IPS-11a (cell line): Measurements from ENCODE around the gene SPATA19.

Source experiments
- H3K4me3 ChIP-seq: one replicate; pipeline ENCODE4 v1.5.1; 2013; ENCODE audit warnings: low read depth, low read length, control low read depth

The SPATA19 gene

GRCh38 chr11:133835593-133836548 is 9.4 kb downstream of the SPATA19 start:
- no peak overlapping the region for H3K4me3 ChIP-seq

GRCh38 chr11:133834682-133835592 is 10.4 kb downstream of the SPATA19 start:
- H3K4me3 ChIP-seq = no peak overlapping the region

GRCh38 chr11:133833898-133834681 is 11.2 kb downstream of the SPATA19 start:
- H3K4me3 ChIP-seq = no peak overlapping the region

- H3K4me3 ChIP-seq = no peak overlapping the region
These were observed 12.1 kb downstream of the SPATA19 start for GRCh38 chr11:133832991-133833897.

DNA sequence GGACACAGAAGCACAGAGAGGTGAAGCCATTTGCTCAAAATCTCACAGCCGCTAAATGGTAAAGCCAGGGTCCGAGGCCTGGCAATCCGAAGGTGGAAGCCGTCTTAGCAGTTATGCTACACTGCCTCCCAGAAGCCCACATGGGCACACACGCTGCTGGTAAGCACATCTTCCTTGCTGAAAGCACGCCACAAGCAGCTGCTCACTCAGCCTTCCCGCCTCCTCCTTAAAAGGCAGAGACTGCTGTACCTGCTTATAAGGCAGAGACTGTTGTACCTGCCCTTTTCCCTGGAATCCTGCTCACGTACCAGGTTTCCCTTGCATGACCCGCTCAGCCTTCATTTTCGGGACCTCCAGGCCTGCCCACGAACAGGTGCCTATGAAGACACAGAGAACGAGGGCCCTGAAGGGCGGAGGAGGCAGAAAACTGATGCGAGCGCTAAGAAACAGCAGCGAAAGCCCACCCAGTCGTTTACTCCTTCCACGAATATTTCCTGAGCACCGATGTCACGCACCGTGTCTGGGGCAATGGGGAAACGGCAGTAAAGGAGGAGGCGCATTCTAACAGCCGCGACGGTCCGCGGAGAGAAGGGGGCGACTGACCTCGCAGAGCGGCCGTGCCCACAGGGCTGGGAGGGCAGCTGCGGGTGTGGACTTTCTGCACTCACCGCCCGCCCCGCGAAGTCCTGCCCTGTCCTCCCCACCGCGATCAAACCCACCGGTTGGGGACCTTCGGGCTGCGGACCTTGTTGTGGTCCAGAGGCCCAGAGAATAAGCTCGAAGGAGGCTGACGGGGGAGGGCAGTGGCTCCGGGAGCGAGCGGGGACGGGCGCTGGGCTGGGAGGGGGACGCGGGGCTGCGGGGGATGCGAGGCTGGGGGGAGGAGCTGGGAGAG is 13.0 kb downstream of the SPATA19 start:
- H3K4me3 ChIP-seq = no peak overlapping the region

GRCh38 chr11:133830931-133831907 is 14.1 kb downstream of the SPATA19 start:
- no peak overlapping the region for H3K4me3 ChIP-seq

DNA sequence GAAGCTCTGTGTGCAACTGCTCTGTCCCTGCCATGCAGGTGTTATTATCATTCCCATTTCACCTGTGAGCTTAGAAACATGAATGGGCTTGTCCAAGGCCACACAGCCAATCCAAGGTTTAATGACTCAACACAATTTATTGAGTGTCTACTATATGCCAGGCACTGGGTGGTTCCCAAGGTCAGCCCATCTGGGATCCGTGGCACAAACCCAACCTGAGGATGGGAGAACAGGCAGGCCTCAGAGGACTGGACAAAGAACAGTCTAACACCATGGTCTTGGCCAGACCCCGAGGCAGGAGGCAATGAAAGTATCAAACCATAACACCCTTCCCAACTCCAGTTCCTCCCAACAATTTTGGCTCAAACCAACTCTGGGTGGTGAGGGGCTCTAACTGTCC is 15.7 kb downstream of the SPATA19 start:
- H3K4me3 ChIP-seq = no peak overlapping the region

- H3K4me3 ChIP-seq = no peak overlapping the region
These were observed 16.4 kb downstream of the SPATA19 start for GRCh38 chr11:133828871-133829270.

GRCh38 chr11:133827556-133827955 is 17.8 kb downstream of the SPATA19 start:
- no peak overlapping the region for H3K4me3 ChIP-seq

- no peak overlapping the region for H3K4me3 ChIP-seq
These were observed 18.4 kb downstream of the SPATA19 start for GRCh38 chr11:133826866-133827265.

- H3K4me3 ChIP-seq = no peak overlapping the region
These were observed 19.6 kb downstream of the SPATA19 start for GRCh38 chr11:133825666-133826065.

- no peak overlapping the region for H3K4me3 ChIP-seq
These were observed 20.2 kb downstream of the SPATA19 start for GRCh38 chr11:133825156-133825555.

DNA sequence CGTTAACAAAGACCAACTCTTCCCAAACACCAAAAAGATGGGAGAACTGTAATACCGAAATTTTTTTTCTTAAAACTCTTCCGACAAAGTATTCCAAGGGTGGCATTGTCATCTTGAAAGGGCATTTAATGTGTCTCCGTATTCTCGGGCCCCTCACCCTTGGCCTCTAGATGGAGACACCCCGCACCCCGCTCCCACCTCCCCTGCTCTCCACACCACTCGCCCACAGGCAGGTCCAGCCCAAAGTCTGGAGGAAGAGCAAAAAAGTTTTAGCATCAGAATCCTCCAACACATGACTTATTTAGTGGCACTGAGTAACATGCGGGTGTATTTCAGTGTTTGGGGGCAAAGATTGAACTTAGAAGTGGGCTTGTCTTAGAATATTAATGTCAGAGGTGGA is 20.7 kb downstream of the SPATA19 start:
- no peak overlapping the region for H3K4me3 ChIP-seq

DNA sequence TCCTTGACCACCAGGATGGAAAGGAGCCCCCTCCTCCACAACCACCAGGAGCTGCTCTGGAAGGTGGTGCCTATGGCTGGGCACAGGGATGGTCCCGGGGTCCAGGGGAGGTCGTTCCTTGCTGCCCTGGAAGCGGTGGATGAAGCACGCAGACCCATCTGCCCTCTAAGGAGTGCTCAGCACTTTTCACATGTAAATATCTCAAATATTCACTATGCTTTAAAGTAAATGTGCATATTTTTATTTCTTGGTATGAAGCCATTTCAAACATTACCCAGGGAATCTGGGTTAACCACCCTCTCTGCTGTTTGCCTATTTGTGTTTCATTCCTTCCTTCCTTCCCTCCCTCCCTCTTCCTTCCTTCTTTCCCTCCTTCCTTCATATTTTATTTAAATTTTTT is 21.7 kb downstream of the SPATA19 start:
- H3K4me3 ChIP-seq = no peak overlapping the region

GRCh38 chr11:133823211-133823610 is 22.1 kb downstream of the SPATA19 start:
- H3K4me3 ChIP-seq = no peak overlapping the region

- no peak overlapping the region for H3K4me3 ChIP-seq
These were observed 23.5 kb downstream of the SPATA19 start for GRCh38 chr11:133821776-133822175.

DNA sequence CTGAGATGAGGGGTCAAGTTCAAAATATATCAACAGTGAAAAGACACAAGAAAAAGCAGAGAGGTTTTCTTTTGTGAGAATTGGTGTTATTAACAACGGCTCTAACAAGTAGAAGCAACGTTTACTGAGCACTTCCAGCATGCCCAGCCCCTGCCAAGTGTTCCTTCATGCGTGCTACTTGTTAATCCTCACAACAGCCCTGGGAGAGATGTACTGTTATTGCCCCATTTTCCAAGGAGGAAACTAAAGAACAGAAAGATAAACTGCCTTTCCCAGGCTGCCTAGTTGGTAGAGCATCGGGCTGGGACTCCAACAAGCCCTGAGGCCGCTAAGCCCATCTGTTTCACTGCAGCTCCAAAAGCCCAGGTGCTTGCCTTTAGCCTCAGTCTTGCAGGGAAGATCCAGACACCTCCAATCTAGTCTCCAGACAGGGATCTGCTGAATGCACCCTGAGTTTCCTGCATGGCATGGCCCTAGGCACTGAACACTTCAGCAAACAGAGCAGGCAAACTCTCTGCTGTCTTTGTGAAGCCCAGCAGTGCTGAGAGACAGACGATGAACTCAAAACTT is 25.5 kb downstream of the SPATA19 start:
- H3K4me3 ChIP-seq = no peak overlapping the region
